HEK293T (cell line): ENCODE measurements around the gene RPS6KA5.
"Not testable (repeated sequence)": the region's sequence is repeated elsewhere in the genome, so short reads cannot be mapped to it uniquely, and the experiment has no call there.

Source experiments
- CTCF ChIA-PET: fragments of 350-600 bp; formaldehyde crosslinking; extraction: SDS; loops from one replicate; lab custom pipeline; 2021; ENCODE audit warnings: antibody characterized with exemption, inconsistent platforms; lab: Yijun Ruan, JAX
- POLR2A ChIA-PET: fragments of 350-600 bp; formaldehyde crosslinking; extraction: SDS; loops from one replicate; lab custom pipeline; 2020; ENCODE audit warnings: antibody characterized with exemption, inconsistent platforms; lab: Yijun Ruan, JAX
- DNase-seq: peaks from one replicate; pipeline ENCODE4 v3.0.0; 2012; ENCODE audit warnings: mixed read lengths; ENCODE audit errors: extremely low spot score
- ARNT ChIP-seq: fragments of 450-650 bp; IDR thresholded peaks from 2 replicates; pipeline ENCODE4 v1.6.1; 2017; ENCODE audit warnings: mild to moderate bottlenecking
- BHLHE40 ChIP-seq: fragments of 450-650 bp; IDR thresholded peaks from 2 replicates; pipeline ENCODE4 v1.6.1; 2016; ENCODE audit warnings: mild to moderate bottlenecking, moderate library complexity, borderline replicate concordance
- CTBP1 ChIP-seq: fragments of 450-650 bp; IDR thresholded peaks from 2 replicates; pipeline ENCODE4 v1.6.1; 2016; ENCODE audit warnings: borderline replicate concordance
- ELF4 ChIP-seq: fragments of 450-650 bp; IDR thresholded peaks from 2 replicates; pipeline ENCODE4 v1.6.1; 2017; ENCODE audit warnings: antibody characterized with exemption
- FOXA1 ChIP-seq: fragments of 450-650 bp; IDR thresholded peaks from 2 replicates; pipeline ENCODE4 v1.6.1; 2016; ENCODE audit warnings: mild to moderate bottlenecking
- FOXK2 ChIP-seq: fragments of 450-650 bp; IDR thresholded peaks from 2 replicates; pipeline ENCODE4 v1.6.1; 2016; ENCODE audit warnings: mild to moderate bottlenecking
- FOXM1 ChIP-seq: fragments of 450-650 bp; IDR thresholded peaks from 2 replicates; pipeline ENCODE4 v1.6.1; 2017; ENCODE audit warnings: mild to moderate bottlenecking, borderline replicate concordance
- HDGF ChIP-seq: fragments of 450-650 bp; IDR thresholded peaks from 2 replicates; pipeline ENCODE4 v1.6.1; 2017; ENCODE audit warnings: antibody characterized with exemption, borderline replicate concordance
- L3MBTL2 ChIP-seq: fragments of 450-650 bp; conservative IDR thresholded peaks from 2 replicates; pipeline ENCODE4 v1.6.1; 2016; ENCODE audit warnings: mild to moderate bottlenecking
- LEF1 ChIP-seq: fragments of 450-650 bp; IDR thresholded peaks from 2 replicates; pipeline ENCODE4 v1.6.1; 2017; ENCODE audit warnings: mild to moderate bottlenecking, borderline replicate concordance
- NFRKB ChIP-seq: fragments of 450-650 bp; IDR thresholded peaks from 2 replicates; pipeline ENCODE4 v1.6.1; 2016; ENCODE audit warnings: mild to moderate bottlenecking, moderate library complexity
- SP1 ChIP-seq: fragments of 450-650 bp; IDR thresholded peaks from 2 replicates; pipeline ENCODE4 v1.6.1; 2017
- SUZ12 ChIP-seq: fragments of 450-650 bp; IDR thresholded peaks from 2 replicates; pipeline ENCODE4 v1.6.1; 2016; ENCODE audit warnings: mild to moderate bottlenecking
- TARDBP ChIP-seq: fragments of 450-650 bp; IDR thresholded peaks from 2 replicates; pipeline ENCODE4 v1.6.1; 2016
- ZNF384 ChIP-seq: fragments of 450-650 bp; IDR thresholded peaks from 2 replicates; pipeline ENCODE4 v1.6.1; 2016
- TF ChIP-seq, protein P1 (sequence below): fragments of 450-650 bp; IDR thresholded peaks from 2 replicates; pipeline ENCODE4 v1.6.1; 2016

The RPS6KA5 gene

DNA sequence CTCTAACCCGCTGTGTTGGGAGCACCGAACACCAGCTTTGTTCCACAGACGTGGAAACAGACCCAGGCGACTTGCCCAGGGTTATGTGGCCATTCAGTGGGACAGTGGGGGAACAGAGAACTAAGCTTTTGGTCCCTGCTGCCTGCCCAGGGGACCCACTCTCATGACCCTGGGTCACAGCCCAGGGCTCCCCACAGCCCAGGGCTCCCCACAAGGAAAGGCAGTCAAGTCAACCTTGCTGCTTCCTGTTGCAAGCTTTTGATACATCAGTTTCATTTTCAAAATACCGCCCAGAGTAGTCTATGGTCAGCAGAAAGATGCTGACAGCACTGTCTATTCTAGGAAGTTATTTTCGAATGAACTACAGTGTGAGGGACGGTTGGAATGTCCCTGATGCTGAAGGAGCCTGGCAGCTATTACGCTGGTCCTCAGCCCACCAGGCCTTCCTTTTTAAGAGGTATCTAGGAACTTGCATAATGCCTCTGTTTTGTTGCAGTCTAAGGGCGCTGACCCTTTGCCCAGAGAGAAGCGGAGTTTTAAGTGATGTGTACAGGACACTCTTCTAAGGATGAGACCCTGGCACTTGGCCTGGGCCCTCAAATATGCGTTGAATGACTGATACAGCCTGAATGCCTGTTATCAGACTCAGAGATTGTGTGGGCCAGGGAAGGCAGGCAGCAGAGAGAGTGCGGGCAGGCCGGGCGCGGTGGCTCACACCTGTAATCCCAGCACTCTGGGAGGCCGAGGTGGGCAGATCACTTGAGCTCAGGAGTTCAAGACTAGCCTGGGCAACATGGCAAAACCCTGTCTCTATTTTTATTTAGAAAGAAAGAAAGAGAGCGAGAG lies 231.6 kb downstream of the RPS6KA5 start:
- CTCF ChIA-PET, result no interaction called here
- POLR2A ChIA-PET, result interaction anchor here (0.7 to 1.4 kb wide), 3 partner anchors 13 to 1535 kb away, joined by 3 to 5 read pairs (median 3); partner anchors contain the start of gene TTC7B

DNA sequence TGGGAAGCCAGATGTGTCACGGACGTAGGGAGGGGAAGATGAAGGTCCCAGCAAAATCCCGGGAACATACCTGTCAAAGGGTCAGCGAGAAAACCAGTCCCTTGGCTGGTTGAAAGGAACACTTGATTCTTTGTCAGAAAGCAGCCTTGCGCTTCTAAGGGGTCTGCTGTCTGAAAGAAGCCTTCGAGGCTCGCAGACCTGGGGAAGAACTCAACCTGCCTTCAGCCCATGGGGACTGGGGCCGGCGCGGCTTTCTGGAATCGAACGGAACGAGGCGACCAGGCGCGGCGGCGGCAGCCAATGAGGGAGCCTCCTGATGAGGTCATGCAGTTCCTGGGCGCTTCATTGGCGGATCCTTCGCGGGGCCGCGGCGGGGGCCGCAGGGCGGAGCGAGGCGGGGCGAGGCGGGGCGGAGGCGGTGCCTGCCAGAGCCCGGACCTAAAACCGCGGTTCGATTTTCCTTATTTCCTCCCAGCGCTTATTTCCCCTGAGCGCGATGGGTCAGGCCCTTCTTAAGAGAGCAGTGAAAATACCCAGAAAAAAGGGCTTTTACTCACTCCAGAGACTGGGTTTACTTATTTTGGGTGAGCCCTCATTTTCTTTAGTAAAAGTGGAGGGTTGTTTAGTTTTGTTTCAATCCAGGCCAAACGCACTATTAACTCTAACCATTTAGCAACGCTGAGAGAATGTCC lies 232.4 kb downstream of the RPS6KA5 start:
- TF ChIP-seq L3MBTL2, result peak; percentile 96
- TF ChIP-seq BHLHE40, result no peak
- peak; percentile 97 for DNase-seq
- POLR2A ChIA-PET, result interaction anchor here (1.0 to 1.4 kb wide), 2 partner anchors 12 to 16 kb away, joined by 3 to 5 read pairs; partner anchors contain the start of gene TTC7B
- CTCF ChIA-PET, result no interaction called here

More for the DNA sequence above, 231.6 kb downstream of the RPS6KA5 start:
- no peak for DNase-seq
- no peak for TF ChIP-seq SUZ12
- TF ChIP-seq NFRKB, result no peak
- no peak for TF ChIP-seq L3MBTL2
- TF ChIP-seq ARNT, result no peak
- TF ChIP-seq ELF4, result no peak
- no peak for TF ChIP-seq ZNF384
- TF ChIP-seq TARDBP, result no peak
- TF ChIP-seq, protein P1, sequence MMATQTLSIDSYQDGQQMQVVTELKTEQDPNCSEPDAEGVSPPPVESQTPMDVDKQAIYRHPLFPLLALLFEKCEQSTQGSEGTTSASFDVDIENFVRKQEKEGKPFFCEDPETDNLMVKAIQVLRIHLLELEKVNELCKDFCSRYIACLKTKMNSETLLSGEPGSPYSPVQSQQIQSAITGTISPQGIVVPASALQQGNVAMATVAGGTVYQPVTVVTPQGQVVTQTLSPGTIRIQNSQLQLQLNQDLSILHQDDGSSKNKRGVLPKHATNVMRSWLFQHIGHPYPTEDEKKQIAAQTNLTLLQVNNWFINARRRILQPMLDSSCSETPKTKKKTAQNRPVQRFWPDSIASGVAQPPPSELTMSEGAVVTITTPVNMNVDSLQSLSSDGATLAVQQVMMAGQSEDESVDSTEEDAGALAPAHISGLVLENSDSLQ, result no peak
- TF ChIP-seq LEF1, result no peak
- TF ChIP-seq FOXM1, result no peak
- no peak for TF ChIP-seq BHLHE40
- no peak for TF ChIP-seq SP1
- TF ChIP-seq FOXA1, result no peak
- no peak for TF ChIP-seq HDGF
- TF ChIP-seq CTBP1, result no peak
- no peak for TF ChIP-seq FOXK2

- DNase-seq, POLR2A ChIA-PET, CTCF ChIA-PET: not testable (repeated sequence)
Measured at GRCh38 chr14:90823542-90823941, 236.9 kb downstream of the RPS6KA5 start.

DNA sequence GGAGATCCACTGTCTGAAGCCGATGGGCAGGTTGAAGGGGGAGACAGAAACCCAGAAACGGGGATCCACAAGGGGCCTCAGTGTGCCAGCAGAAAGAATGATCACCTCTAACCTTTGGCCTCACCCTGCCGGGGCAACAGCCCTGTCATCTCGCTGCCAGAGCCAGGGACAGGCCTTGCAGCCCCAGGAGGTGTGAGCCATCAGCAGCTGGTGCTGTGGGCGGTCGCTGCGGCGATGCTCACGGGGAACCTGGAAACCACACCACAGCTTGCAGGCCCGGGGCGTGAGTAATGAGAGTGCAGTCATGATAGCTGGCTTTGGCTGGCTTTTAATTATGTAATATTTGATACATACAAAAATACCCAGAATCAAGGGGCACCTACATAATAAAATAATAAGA lies 239.5 kb downstream of the RPS6KA5 start:
- ChIA-PET POLR2A (no interaction called here), CTCF (interaction anchor here (0.6 kb wide), 1 partner anchor 464 kb away, joined by 3 read pairs; no protein-coding TSS in a partner anchor)
- DNase-seq, result no peak
- no peak for TF ChIP-seq FOXK2
- TF ChIP-seq FOXA1, result no peak
- TF ChIP-seq CTBP1, result no peak
- no peak for TF ChIP-seq TARDBP
- no peak for TF ChIP-seq ARNT
- no peak for TF ChIP-seq LEF1
- TF ChIP-seq BHLHE40, result no peak

GRCh38 chr14:90819734-90820393 lies 240.6 kb downstream of the RPS6KA5 start:
- CTCF ChIA-PET, result no interaction called here
- no peak for DNase-seq
- POLR2A ChIA-PET, result no interaction called here
- TF ChIP-seq HDGF (no peak), CTBP1 (no peak), BHLHE40 (no peak), ZNF384 (no peak), TARDBP (no peak), SP1 (no peak), FOXA1 (no peak), SUZ12 (no peak), LEF1 (no peak), NFRKB (no peak), FOXM1 (no peak), ARNT (no peak), ELF4 (no peak), L3MBTL2 (no peak), FOXK2 (no peak)
- TF ChIP-seq, protein P1, result no peak

DNA sequence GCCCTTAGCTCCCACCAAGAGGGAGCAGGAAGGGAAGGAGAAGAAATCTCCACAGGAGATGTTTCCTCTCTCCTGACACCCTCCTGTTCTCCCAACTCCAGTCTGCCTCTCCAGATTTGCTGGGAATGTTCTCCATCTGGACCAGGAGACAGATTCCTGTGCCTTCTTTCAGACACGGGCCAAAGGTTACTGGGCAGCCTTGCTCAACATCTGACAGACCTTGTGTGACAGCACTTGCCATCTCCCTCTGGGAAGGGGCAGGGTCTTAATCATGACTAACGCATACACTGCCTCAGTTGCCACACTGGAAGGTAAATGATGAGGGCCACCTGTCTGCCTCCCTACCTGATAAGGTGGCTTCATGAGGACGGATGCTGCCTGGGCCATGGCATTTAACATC lies 241.7 kb downstream of the RPS6KA5 start:
- POLR2A ChIA-PET, result interaction anchor here (0.5 kb wide), 1 partner anchor 563 kb away, joined by 3 read pairs; no protein-coding TSS in a partner anchor
- CTCF ChIA-PET, result no interaction called here
- TF ChIP-seq SUZ12, result no peak
- TF ChIP-seq FOXM1, result no peak
- TF ChIP-seq, protein P1, result no peak
- no peak for TF ChIP-seq HDGF
- TF ChIP-seq SP1, result no peak
- TF ChIP-seq FOXA1, result no peak
- TF ChIP-seq ELF4, result no peak
- TF ChIP-seq ARNT, result no peak
- TF ChIP-seq L3MBTL2, result no peak
- no peak for TF ChIP-seq FOXK2
- TF ChIP-seq CTBP1, result no peak
- TF ChIP-seq BHLHE40, result no peak
- TF ChIP-seq NFRKB, result no peak
- no peak for TF ChIP-seq TARDBP
- TF ChIP-seq LEF1, result no peak
- TF ChIP-seq ZNF384, result no peak
- DNase-seq, result no peak
